AG10803 (cell line): ENCODE results near the gene SCN1A.

Source experiments
- DNase-seq: peaks from one replicate; pipeline ENCODE4 v3.0.0; 2010; ENCODE audit warnings: low read depth
- H3K4me3 ChIP-seq: 2 replicates; pipeline ENCODE4 v1.5.1; 2011; ENCODE audit warnings: mild to moderate bottlenecking, low read length, control low read depth
- TF ChIP-seq, protein P1 (sequence below): conservative IDR thresholded peaks from 2 replicates; pipeline ENCODE4 v1.5.1; 2011; ENCODE audit warnings: mild to moderate bottlenecking, low read length, control low read depth, inconsistent platforms

Gene SCN1A

DNA sequence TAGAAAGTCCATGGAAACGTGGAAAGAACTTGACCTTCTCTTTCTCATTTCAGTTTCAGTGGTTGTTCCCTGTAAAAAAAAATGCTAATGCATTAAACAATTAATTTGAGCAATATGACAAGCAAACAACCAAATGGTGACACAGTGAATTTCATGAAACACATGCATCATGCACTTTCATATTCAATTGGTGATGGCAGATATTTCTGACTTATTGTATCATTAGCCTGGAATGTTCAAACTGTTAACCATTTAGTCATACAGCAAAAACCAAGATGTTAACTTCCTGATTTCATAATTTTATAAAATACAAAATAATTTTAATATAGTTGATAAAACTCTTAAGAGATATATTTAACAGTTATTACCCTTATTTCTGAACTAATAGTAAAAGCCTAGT, 85.5 kb downstream of the SCN1A start:
- TF ChIP-seq, protein P1, sequence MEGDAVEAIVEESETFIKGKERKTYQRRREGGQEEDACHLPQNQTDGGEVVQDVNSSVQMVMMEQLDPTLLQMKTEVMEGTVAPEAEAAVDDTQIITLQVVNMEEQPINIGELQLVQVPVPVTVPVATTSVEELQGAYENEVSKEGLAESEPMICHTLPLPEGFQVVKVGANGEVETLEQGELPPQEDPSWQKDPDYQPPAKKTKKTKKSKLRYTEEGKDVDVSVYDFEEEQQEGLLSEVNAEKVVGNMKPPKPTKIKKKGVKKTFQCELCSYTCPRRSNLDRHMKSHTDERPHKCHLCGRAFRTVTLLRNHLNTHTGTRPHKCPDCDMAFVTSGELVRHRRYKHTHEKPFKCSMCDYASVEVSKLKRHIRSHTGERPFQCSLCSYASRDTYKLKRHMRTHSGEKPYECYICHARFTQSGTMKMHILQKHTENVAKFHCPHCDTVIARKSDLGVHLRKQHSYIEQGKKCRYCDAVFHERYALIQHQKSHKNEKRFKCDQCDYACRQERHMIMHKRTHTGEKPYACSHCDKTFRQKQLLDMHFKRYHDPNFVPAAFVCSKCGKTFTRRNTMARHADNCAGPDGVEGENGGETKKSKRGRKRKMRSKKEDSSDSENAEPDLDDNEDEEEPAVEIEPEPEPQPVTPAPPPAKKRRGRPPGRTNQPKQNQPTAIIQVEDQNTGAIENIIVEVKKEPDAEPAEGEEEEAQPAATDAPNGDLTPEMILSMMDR: no peak
- no peak overlapping the region for H3K4me3 ChIP-seq
- DNase-seq: no peak

DNA sequence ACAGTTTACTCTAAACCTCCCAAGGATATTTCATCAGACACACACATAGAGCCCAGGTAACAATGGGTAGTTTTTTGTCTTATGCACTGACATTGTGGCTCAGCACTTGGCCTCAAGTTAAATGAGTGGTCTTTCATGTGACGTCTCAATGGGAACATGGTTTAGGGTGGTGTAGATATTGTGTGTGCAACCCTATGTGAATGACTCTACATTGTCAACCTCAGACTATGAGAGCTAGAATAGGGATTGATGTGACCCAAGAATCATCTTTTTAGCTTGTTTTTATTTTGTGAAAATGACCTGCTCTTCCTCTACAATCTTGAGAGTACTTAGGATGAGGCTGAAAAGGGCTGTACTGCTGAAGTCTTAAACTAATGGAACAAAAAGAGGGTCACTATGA, 86.2 kb downstream of the SCN1A start:
- H3K4me3 ChIP-seq: no peak overlapping the region
- no peak for DNase-seq
- TF ChIP-seq, protein P1: no peak

DNA sequence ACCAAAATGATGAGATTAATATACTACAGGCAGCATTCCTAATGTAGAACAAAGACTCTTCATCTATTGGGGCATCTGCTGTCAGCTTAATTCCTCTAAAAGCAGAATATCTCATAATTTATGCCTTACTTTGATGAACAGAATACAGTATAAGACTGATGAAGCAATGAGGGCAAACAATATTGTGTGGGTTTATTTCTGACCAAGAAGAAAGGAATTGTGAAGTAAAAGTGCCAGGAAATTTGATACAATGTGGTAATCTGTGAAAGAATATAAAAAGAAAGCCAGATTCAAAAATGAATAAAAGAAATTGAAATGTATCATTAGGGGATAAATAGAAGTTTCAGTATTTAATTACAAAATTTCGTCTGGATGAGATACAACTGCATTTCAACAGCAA, 95.5 kb downstream of the SCN1A start:
- TF ChIP-seq, protein P1: no peak
- no peak overlapping the region for H3K4me3 ChIP-seq
- no peak for DNase-seq

DNA sequence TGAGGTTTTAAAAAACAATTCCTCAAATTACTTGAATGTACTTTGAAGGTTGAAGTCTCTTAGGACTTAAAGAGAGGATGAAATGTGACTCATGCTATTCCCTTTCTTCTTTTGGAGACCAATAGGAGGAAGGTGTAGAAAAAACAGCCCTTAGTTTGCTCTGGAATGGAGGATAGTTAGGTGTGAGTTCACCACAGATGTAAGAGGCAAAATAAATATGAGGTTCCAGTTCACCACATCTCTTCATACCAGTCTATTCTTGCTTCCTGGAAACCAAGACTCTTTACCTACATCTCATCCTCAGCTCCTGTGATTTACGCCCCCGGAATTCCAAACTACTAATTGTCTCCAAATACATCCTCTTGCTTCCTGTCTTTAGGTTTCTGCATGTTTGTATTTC, 96.8 kb downstream of the SCN1A start:
- TF ChIP-seq, protein P1: no peak
- no peak for DNase-seq

DNA sequence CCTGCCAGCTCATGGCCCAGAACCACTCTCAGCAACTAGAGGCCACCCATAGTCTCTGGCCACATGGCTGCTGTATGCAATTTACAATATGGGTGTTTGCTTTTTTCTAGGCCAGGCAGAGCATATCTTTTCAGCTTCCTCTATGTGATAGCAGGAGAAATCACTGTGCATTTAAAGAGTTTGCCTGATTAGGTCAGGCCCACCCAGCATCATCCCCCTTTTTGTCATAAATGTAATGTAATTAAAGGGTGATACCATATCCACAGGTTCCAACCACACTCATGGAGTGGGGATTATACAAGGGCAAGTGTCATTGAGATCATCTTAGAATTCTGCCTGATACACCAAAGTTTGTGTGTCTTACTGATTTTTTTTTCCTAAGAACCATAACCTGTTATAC, 102.5 kb downstream of the SCN1A start:
- DNase-seq: no peak
- H3K4me3 ChIP-seq: no peak overlapping the region
- TF ChIP-seq, protein P1: no peak

More for the DNA sequence above, 96.8 kb downstream of the SCN1A start:
- no peak overlapping the region for H3K4me3 ChIP-seq

DNA sequence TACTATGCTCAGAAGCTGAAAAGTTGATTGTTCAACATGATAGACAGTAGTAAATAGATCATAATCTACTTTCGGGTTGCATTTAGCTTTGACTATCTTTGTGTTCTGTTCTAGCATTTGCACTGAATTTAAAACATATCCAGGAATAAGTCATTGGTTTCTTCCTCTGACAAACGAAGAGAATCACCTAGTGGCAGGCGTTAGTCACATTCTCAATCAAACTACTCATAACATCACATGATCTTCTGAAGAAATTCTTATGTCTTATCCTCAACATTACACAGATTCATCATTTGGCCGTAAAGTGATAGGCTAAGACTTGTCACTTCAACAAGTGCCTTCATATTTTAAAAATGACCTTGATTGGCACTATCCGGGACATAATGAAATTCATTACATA, 110.6 kb downstream of the SCN1A start:
- TF ChIP-seq, protein P1: no peak
- no peak for DNase-seq
- H3K4me3 ChIP-seq: no peak overlapping the region

DNA sequence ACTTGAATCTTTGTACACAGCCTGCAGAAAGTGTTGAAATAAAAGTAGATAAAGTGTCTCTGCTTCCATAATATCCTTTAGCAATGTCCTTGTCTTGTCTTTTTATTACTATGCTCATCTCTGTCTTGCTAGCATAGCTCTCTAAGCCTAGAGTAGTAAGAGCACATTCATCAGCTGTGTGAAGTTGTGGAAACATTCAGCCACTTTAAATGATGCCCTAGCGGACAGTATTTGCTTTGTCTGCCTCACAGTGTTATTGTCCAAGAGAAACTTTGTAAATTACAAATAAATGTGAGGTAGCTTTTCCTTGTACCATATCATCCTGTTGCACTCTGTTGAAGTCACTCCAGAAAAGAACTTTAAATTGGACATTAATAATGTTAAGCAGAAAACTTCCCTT, 113.9 kb downstream of the SCN1A start:
- TF ChIP-seq, protein P1: no peak
- no peak for DNase-seq
- H3K4me3 ChIP-seq: no peak overlapping the region
